IMR-90 (cell line): ENCODE results near the gene RNF182. TPM values are rescaled to one million over a fixed set of nuclear protein-coding genes. Genes with fewer than 3 reads are reported as not detected.
"Not testable (repeated sequence)": the region's sequence is repeated elsewhere in the genome, so short reads cannot be mapped to it uniquely, and the experiment has no call there.

Source experiments
- ATAC-seq: fragments of 200-7000 bp; cut with Tn5 transposase; 2 replicates; pipeline ENCODE4 v1.9.1; 2020; ENCODE audit warnings: low read depth, mild to moderate bottlenecking, moderate library complexity
- BruUV-seq: library from RNA; stranded (reverse); fragments of 400-500 nt; replicated peaks from 2 replicates; lab custom pipeline; 2021; lab: Mats Ljungman, UMichigan
- CTCF ChIA-PET: fragments of 300-600 bp; formaldehyde crosslinking; extraction: SDS; loops from one replicate; lab custom pipeline; 2021; ENCODE audit warnings: antibody characterized with exemption; lab: Yijun Ruan, JAX
- POLR2A ChIA-PET: fragments of 300-600 bp; sonication (Branson Sonifier 250); formaldehyde crosslinking; loops from one replicate; lab custom pipeline; 2022; ENCODE audit warnings: antibody characterized with exemption; ENCODE audit not compliant: unreplicated experiment; lab: Charles Lee
- DNase-seq: peaks from one replicate; pipeline ENCODE4 v3.0.0; 2013
- H2AFZ ChIP-seq: replicated peaks from 2 replicates; pipeline ENCODE3; 2013; ENCODE audit warnings: low read length, mild to moderate bottlenecking; ENCODE audit not compliant: poor library complexity
- H2AK5ac ChIP-seq: 2 replicates; pipeline ENCODE4 v1.6.1; 2013; ENCODE audit warnings: low read depth, low read length, inconsistent platforms
- H2AK9ac ChIP-seq: replicated peaks from 2 replicates; pipeline ENCODE3; 2013; ENCODE audit warnings: mild to moderate bottlenecking, low read depth, low read length, moderate library complexity; ENCODE audit not compliant: poor library complexity
- H2BK120ac ChIP-seq: 2 replicates; pipeline ENCODE4 v1.6.1; 2013; ENCODE audit warnings: low read depth, low read length, inconsistent platforms
- H2BK15ac ChIP-seq: 3 replicates; pipeline ENCODE4 v1.6.1; 2013; ENCODE audit warnings: low read depth, low read length, inconsistent platforms
- H2BK20ac ChIP-seq: 2 replicates; pipeline ENCODE4 v1.6.1; 2013; ENCODE audit warnings: low read depth, mild to moderate bottlenecking, inconsistent platforms, low read length, moderate library complexity
- H2BK5ac ChIP-seq: 2 replicates; pipeline ENCODE4 v1.6.1; 2013; ENCODE audit warnings: mild to moderate bottlenecking, low read depth, low read length, inconsistent platforms; ENCODE audit not compliant: poor library complexity, severe bottlenecking
- H3K14ac ChIP-seq: replicated peaks from 2 replicates; pipeline ENCODE4 v1.6.1; 2013; ENCODE audit warnings: low read depth, low read length, inconsistent platforms
- H3K18ac ChIP-seq: 2 replicates; pipeline ENCODE4 v1.6.1; 2013; ENCODE audit warnings: low read depth, low read length, control low read depth
- H3K23ac ChIP-seq: 2 replicates; pipeline ENCODE4 v1.6.1; 2013; ENCODE audit warnings: low read depth, low read length, inconsistent platforms
- H3K27ac ChIP-seq: 2 replicates; pipeline ENCODE4 v1.5.1; 2013; ENCODE audit warnings: mild to moderate bottlenecking, control low read depth, low read length; ENCODE audit not compliant: insufficient read depth
- H3K27me3 ChIP-seq: 2 replicates; pipeline ENCODE4 v1.6.1; 2013; ENCODE audit warnings: low read length; ENCODE audit not compliant: control insufficient read depth, insufficient read depth
- H3K36me3 ChIP-seq: 2 replicates; pipeline ENCODE4 v1.6.1; 2013; ENCODE audit warnings: low read length, mixed read lengths; ENCODE audit not compliant: control insufficient read depth, insufficient read depth
- H3K4ac ChIP-seq: 2 replicates; pipeline ENCODE4 v1.6.1; 2013; ENCODE audit warnings: low read depth, low read length, inconsistent platforms
- H3K4me1 ChIP-seq: 2 replicates; pipeline ENCODE4 v1.6.1; 2013; ENCODE audit warnings: low read length, mixed read lengths; ENCODE audit not compliant: control insufficient read depth, insufficient read depth
- H3K4me2 ChIP-seq: 2 replicates; pipeline ENCODE4 v1.6.1; 2013; ENCODE audit warnings: low read depth, mild to moderate bottlenecking, control low read depth, low read length, moderate library complexity
- H3K4me3 ChIP-seq: 2 replicates; pipeline ENCODE4 v1.5.1; 2013; ENCODE audit warnings: low read depth, mild to moderate bottlenecking, control low read depth, low read length, moderate library complexity; ENCODE audit not compliant: insufficient read depth
- H3K56ac ChIP-seq: 2 replicates; pipeline ENCODE4 v1.6.1; 2013; ENCODE audit warnings: low read length, inconsistent platforms; ENCODE audit not compliant: insufficient read depth; ENCODE audit errors: extremely low read depth
- H3K79me1 ChIP-seq, 2 experiments: 2 replicates each; pipeline ENCODE4 v1.6.1; 2013; ENCODE audit warnings: low read length in 2 of 2, inconsistent platforms in 1 of 2, low read depth in 1 of 2
- H3K9ac ChIP-seq: 2 replicates; pipeline ENCODE4 v1.6.1; 2013; ENCODE audit warnings: low read depth, low read length, control low read depth
- H3K9me1 ChIP-seq: 2 replicates; pipeline ENCODE4 v1.6.1; 2013; ENCODE audit warnings: low read length, inconsistent platforms; ENCODE audit not compliant: insufficient read depth
- H3K9me3 ChIP-seq: 2 replicates; pipeline ENCODE4 v1.6.1; 2013; ENCODE audit warnings: low read length; ENCODE audit not compliant: control insufficient read depth, insufficient read depth
- H4K20me1 ChIP-seq: 2 replicates; pipeline ENCODE4 v1.6.1; 2013; ENCODE audit warnings: low read length, inconsistent platforms; ENCODE audit not compliant: insufficient read depth
- H4K5ac ChIP-seq: 2 replicates; pipeline ENCODE4 v1.6.1; 2013; ENCODE audit warnings: mild to moderate bottlenecking, low read depth, low read length, control low read depth
- H4K8ac ChIP-seq, 2 experiments: 2 replicates each; pipeline ENCODE4 v1.6.1; 2013; ENCODE audit warnings: low read depth in 2 of 2, low read length in 2 of 2, control low read depth in 1 of 2, inconsistent platforms in 1 of 2
- H4K91ac ChIP-seq: 2 replicates; pipeline ENCODE4 v1.6.1; 2013; ENCODE audit warnings: low read depth, low read length, inconsistent platforms; ENCODE audit not compliant: insufficient read depth
- FOS ChIP-seq: fragments of 150-350 bp; IDR thresholded peaks from 2 replicates; pipeline ENCODE4 v1.6.1; 2016; ENCODE audit warnings: low read depth, low read length
- MAFK ChIP-seq: IDR thresholded peaks from 2 replicates; pipeline ENCODE4 v1.6.1; 2012; ENCODE audit warnings: low read depth, low read length, improper control_type of control experiment
- NFE2L2 ChIP-seq: fragments of 150-350 bp; IDR thresholded peaks from 2 replicates; pipeline ENCODE4 v1.6.1; 2016; ENCODE audit warnings: low read depth, mild to moderate bottlenecking, low read length
- POLR2A ChIP-seq: IDR thresholded peaks from 2 replicates; pipeline ENCODE4 v1.6.1; 2012; ENCODE audit warnings: mild to moderate bottlenecking, low read depth, low read length
- RAD21 ChIP-seq: IDR thresholded peaks from 2 replicates; pipeline ENCODE4 v1.6.1; 2012; ENCODE audit warnings: low read length, improper control_type of control experiment
- SMC3 ChIP-seq: fragments of 150-350 bp; IDR thresholded peaks from 2 replicates; pipeline ENCODE4 v1.6.1; 2016; ENCODE audit warnings: low read depth, mild to moderate bottlenecking, antibody characterized with exemption, low read length, moderate library complexity
- USF2 ChIP-seq: fragments of 150-350 bp; IDR thresholded peaks from 2 replicates; pipeline ENCODE4 v1.6.1; 2017; ENCODE audit warnings: mild to moderate bottlenecking, antibody characterized with exemption, low read length, low read depth
- WGBS, 2 experiments: methylation state at CpG; one replicate each; pipeline versions ENCODE4 v1.1.5 to v1.1.7; 2013; ENCODE audit warnings: missing lambda C conversion rate in 2 of 2; ENCODE audit not compliant: insufficient read length in 1 of 2; ENCODE audit errors: extremely low coverage in 2 of 2; 5-methylcytosine and 5-hydroxymethylcytosine counted together
- dilution Hi-C: fragments of 300-500 bp; cut with HindIII; formaldehyde crosslinking; loops from one replicate; pipeline ENCODE4 v1.14.3; 2018; ENCODE audit warnings: low sequenced_read_pairs; ENCODE audit not compliant: unreplicated experiment
- in situ Hi-C: fragments of 300-500 bp; cut with MboI; formaldehyde crosslinking; loops from 3 replicates; pipeline ENCODE4 v1.14.3; 2019; ENCODE audit warnings: low sequenced_read_pairs, inconsistent platforms, mixed read lengths
- intact Hi-C: fragments of 100-400 bp; cut with micrococcal nuclease; formaldehyde crosslinking; loops from 2 replicates; pipeline ENCODE4 v1.10.0; 2022
- polyA plus RNA-seq, 3 experiments: library from polyadenylated mRNA; depleted of rRNA; stranded (reverse); fragments of >200 nt; gene quantifications; 2 replicates each; pipeline ENCODE4 v1.2.3, GENCODE V29; 2012; ENCODE audit warnings: low replicate concordance in 1 of 3
- total RNA-seq: library from RNA; depleted of rRNA; stranded (reverse); fragments of >200 nt; gene quantifications from 2 replicates; pipeline ENCODE4 v1.2.3, GENCODE V29; 2012

The RNF182 gene
- total and polyA plus RNA-seq, 2 of the 4 experiments (the other 2 are of a cell fraction), result 4.1 to 9.1 TPM

GRCh38 chr6:13971303-13971702 is 46.6 kb downstream of the RNF182 start:
- Histone ChIP-seq H3K4me3 (no peak overlapping the region), H4K91ac (no peak overlapping the region), H2BK15ac (no peak overlapping the region), H3K4ac (no peak overlapping the region), H2AK9ac (no peak overlapping the region), H3K79me1 (peaks cover 0 to 5% of the 10 kb centered on the region in 2 experiments; a peak in 3 of 4 replicates), H3K56ac (no peak overlapping the region), H3K18ac (no peak overlapping the region), H3K36me3 (no peaks in the 10 kb centered on the region), H3K9me1 (no peaks in the 10 kb centered on the region), H2AFZ (no peak overlapping the region), H3K4me2 (no peak overlapping the region), H4K5ac (no peak overlapping the region), H3K27me3 (no peaks in the 10 kb centered on the region), H2BK5ac (no peak overlapping the region), H2AK5ac (no peak overlapping the region), H4K20me1 (no peaks in the 10 kb centered on the region), H3K23ac (no peak overlapping the region), H4K8ac (no peak overlapping the region), H3K9me3 (peaks cover 8% of the 10 kb centered on the region), H3K14ac (no peak overlapping the region), H3K27ac (no peak overlapping the region), H2BK20ac (no peak overlapping the region), H3K4me1 (peaks cover 2% of the 10 kb centered on the region; the same call in 1 of the 2 replicates), H3K9ac (no peak overlapping the region), H2BK120ac (no peak overlapping the region)
- ATAC-seq (no peak), DNase-seq (no peak)
- in situ Hi-C loops, result no loop called here
- BruUV-seq, result no TSS peak
- CTCF ChIA-PET, result no interaction called here
- POLR2A ChIA-PET, result no interaction called here
- intact Hi-C loops, result no loop called here
- TF ChIP-seq POLR2A, result no peak
- no peak for TF ChIP-seq RAD21
- TF ChIP-seq NFE2L2, result no peak
- no peak for TF ChIP-seq SMC3
- TF ChIP-seq MAFK, result no peak
- no peak for TF ChIP-seq USF2
- TF ChIP-seq FOS, result no peak
- dilution Hi-C loops, result no loop called here
- 44% methylated on average over 1 of the region's 3 CpGs; no CpG with 5 or more reads in 1 of the 2 experiments for WGBS, 2 experiments

GRCh38 chr6:13972602-13973001 is 47.9 kb downstream of the RNF182 start:
- in situ Hi-C loops, intact Hi-C loops, H3K4ac ChIP-seq, H2BK5ac ChIP-seq, H3K36me3 ChIP-seq, DNase-seq, H3K27me3 ChIP-seq, CTCF ChIA-PET, BruUV-seq, ATAC-seq, H3K27ac ChIP-seq, H4K20me1 ChIP-seq, H3K14ac ChIP-seq, H2AK5ac ChIP-seq, H2AK9ac ChIP-seq, H3K4me3 ChIP-seq, H4K8ac ChIP-seq, H3K79me1 ChIP-seq, H2AFZ ChIP-seq, H3K9me1 ChIP-seq, H2BK20ac ChIP-seq, dilution Hi-C loops, H3K4me2 ChIP-seq, H4K91ac ChIP-seq, H3K23ac ChIP-seq, H3K4me1 ChIP-seq, H3K56ac ChIP-seq, H2BK15ac ChIP-seq, H4K5ac ChIP-seq, H3K9me3 ChIP-seq, H3K18ac ChIP-seq, H2BK120ac ChIP-seq, H3K9ac ChIP-seq: not testable (repeated sequence)
- no CpG with 5 or more reads among the region's 3 CpGs for WGBS, 2 experiments
- POLR2A ChIA-PET, result interaction anchor here (0.6 kb wide), 1 partner anchor 45 kb away, joined by 4 read pairs; no protein-coding TSS in a partner anchor
